Retinal pigment epithelial cell (primary cell): Measurements from ENCODE around the gene SLIT1.
"Not testable (repeated sequence)": the region's sequence is repeated elsewhere in the genome, so short reads cannot be mapped to it uniquely, and the experiment has no call there.

Experiments used
- DNase-seq: peaks from one replicate; pipeline ENCODE4 v3.0.0-alpha.2; 2010; ENCODE audit warnings: low read depth
- H3K4me3 ChIP-seq: 2 replicates; pipeline ENCODE4 v1.5.1; 2011; ENCODE audit warnings: mild to moderate bottlenecking, low read length, control low read depth, moderate library complexity
- CTCF ChIP-seq: conservative IDR thresholded peaks from 2 replicates; pipeline ENCODE4 v1.5.1; 2011; ENCODE audit warnings: low read depth, low read length, control low read depth, inconsistent platforms

The SLIT1 gene

GRCh38 chr10:97095701-97096260 lies 90.0 kb downstream of the SLIT1 start:
- DNase-seq = no peak
- no peak overlapping the region for H3K4me3 ChIP-seq
- TF ChIP-seq CTCF = no peak

- no peak overlapping the region for H3K4me3 ChIP-seq
- TF ChIP-seq CTCF = no peak
- no peak for DNase-seq
These were observed 95.1 kb downstream of the SLIT1 start for GRCh38 chr10:97090644-97091043.

- H3K4me3 ChIP-seq = no peak overlapping the region
- no peak for TF ChIP-seq CTCF
- no peak for DNase-seq
These were observed 95.7 kb downstream of the SLIT1 start for GRCh38 chr10:97090035-97090434.

GRCh38 chr10:97089209-97089870 lies 96.4 kb downstream of the SLIT1 start:
- no peak for DNase-seq
- H3K4me3 ChIP-seq = no peak overlapping the region
- no peak for TF ChIP-seq CTCF

GRCh38 chr10:97087296-97087695 lies 98.5 kb downstream of the SLIT1 start:
- no peak overlapping the region for H3K4me3 ChIP-seq
- DNase-seq = no peak
- TF ChIP-seq CTCF = no peak

- DNase-seq = no peak
- TF ChIP-seq CTCF = no peak
- no peak overlapping the region for H3K4me3 ChIP-seq
These were observed 99.2 kb downstream of the SLIT1 start for GRCh38 chr10:97086530-97086929.

DNA sequence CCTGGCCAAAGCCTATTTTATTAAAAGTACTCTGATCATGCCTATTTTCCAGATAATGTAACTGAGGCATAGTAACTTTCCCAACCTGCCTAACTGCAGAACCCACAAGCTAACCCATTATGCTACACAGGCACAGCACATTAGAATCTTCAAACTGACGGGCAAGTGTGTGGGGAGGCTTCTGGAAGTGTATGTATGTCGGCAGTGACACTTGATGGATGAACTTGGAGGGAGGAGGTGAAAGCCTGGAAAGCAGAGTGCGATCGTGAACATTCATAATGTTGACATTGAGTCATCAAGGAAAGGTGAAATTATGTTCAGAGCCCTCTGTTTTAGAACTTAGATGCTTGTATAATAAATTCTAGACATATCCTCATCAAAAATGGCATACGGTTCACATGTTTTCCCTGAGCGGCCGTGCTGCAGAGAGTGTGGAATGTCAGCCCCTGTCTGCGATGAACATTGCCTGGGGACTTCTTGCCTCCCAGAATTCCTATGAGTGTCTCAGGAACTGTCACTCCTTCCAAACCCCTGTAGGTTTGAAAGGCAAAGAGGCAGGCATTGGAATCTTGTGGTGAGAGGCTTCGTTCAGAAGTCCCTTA lies 102.4 kb downstream of the SLIT1 start:
- no peak for TF ChIP-seq CTCF
- DNase-seq = no peak
- no peak overlapping the region for H3K4me3 ChIP-seq

DNA sequence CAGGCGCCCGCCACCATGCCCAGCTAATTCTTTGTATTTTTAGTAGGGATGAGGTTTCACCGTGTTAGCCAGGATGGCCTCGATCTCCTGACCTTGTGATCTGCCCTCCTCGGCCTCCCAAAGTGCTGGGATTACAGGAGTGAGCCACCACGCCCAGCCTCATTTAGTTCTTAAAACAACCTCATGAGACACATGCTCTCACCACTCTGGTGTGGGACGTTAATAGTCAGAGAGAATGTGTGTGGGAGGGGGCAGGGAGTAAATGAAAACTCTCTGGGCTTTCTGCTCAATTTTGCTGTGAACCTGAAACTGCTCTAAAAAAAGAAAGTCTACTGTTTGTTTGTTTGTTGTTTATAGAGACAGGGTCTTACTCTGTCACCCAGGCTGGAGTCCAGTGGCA lies 103.2 kb downstream of the SLIT1 start:
- DNase-seq, H3K4me3 ChIP-seq: not testable (repeated sequence)
